MCF 10A (cell line): ENCODE results near the gene ZCCHC2. TPM values are rescaled to one million over a fixed set of nuclear protein-coding genes. Genes with fewer than 3 reads are reported as not detected.
A peak's percentile ranks its signal among the peaks of the same experiment; 100 is the strongest.

Experiments used
- BruUV-seq: library from RNA; stranded (reverse); fragments of 400-500 nt; replicated peaks from 2 replicates; lab custom pipeline; 2021; lab: Mats Ljungman, UMichigan
- CTCF ChIA-PET: fragments of 300-600 bp; sonication (Branson Sonifier 250); formaldehyde crosslinking; extraction: SDS; loops from one replicate; lab custom pipeline; 2021; ENCODE audit warnings: antibody characterized with exemption, inconsistent platforms; lab: Yijun Ruan, JAX
- POLR2A ChIA-PET: fragments of 300-600, 350-650 bp; sonication (Branson Sonifier 250); formaldehyde crosslinking; extraction: SDS; loops from one replicate; lab custom pipeline; 2020; ENCODE audit warnings: antibody characterized with exemption, inconsistent platforms; lab: Yijun Ruan, JAX
- DNase-seq: peaks from one replicate; pipeline ENCODE4 v3.0.0-alpha.2; 2018; ENCODE audit not compliant: unreplicated experiment
- H3K27ac Mint-ChIP-seq: one replicate; pipeline ENCODE4 v1.8.0; 2022; ENCODE audit warnings: mild to moderate bottlenecking, low read depth, mixed read lengths; ENCODE audit not compliant: unreplicated experiment
- H3K27me3 Mint-ChIP-seq: one replicate; pipeline ENCODE4 v1.8.0; 2022; ENCODE audit warnings: mixed read lengths; ENCODE audit not compliant: insufficient read depth, unreplicated experiment
- H3K36me3 Mint-ChIP-seq: one replicate; pipeline ENCODE4 v1.8.0; 2022; ENCODE audit warnings: mild to moderate bottlenecking, moderate library complexity, mixed read lengths; ENCODE audit not compliant: insufficient read depth, unreplicated experiment
- H3K4me1 Mint-ChIP-seq: one replicate; pipeline ENCODE4 v1.8.0; 2022; ENCODE audit warnings: mixed read lengths; ENCODE audit not compliant: insufficient read depth, unreplicated experiment
- H3K4me3 Mint-ChIP-seq: one replicate; pipeline ENCODE4 v1.8.0; 2022; ENCODE audit warnings: mild to moderate bottlenecking, moderate library complexity, mixed read lengths; ENCODE audit not compliant: unreplicated experiment
- H3K9me3 Mint-ChIP-seq: one replicate; pipeline ENCODE4 v1.8.0; 2022; ENCODE audit warnings: mixed read lengths; ENCODE audit not compliant: unreplicated experiment
- CTCF ChIP-seq: fragments of 200-600 bp; IDR thresholded peaks from one replicate; pipeline ENCODE4 v1.8.0; 2022; ENCODE audit warnings: antibody characterized with exemption, mild to moderate bottlenecking; ENCODE audit not compliant: unreplicated experiment
- intact Hi-C: fragments of 100-400 bp; cut with micrococcal nuclease; formaldehyde crosslinking; loops from 2 replicates; pipeline ENCODE4 v1.14.1; 2022
- total RNA-seq: library from RNA; stranded (reverse); gene quantifications from 2 replicates; pipeline ENCODE4 v1.2.3, GENCODE V29; 2022

The ZCCHC2 gene
- total RNA-seq, 1 experiment from 2014 or later: 14.6 TPM

- Mint-ChIP-seq H3K36me3 (no peaks in the 10 kb centered on the region), H3K27ac (peak overlapping the region; percentile 83), H3K9me3 (peaks cover 10% of the 10 kb centered on the region), H3K4me3 (no peak overlapping the region), H3K27me3 (no peaks in the 10 kb centered on the region), H3K4me1 (peaks cover 22% of the 10 kb centered on the region)
- intact Hi-C loops: loop anchor here (1.0 to 5.0 kb wide), 4 partner anchors 32 to 60 kb away; partner anchors contain the start of gene ZCCHC2
- ChIA-PET CTCF (interaction anchor here (0.7 to 1.3 kb wide), 2 partner anchors 28 to 586 kb away, joined by 3 read pairs; no protein-coding TSS in a partner anchor), POLR2A (interaction anchor here (2.3 to 3.8 kb wide), 2 partner anchors 37 to 47 kb away, joined by 8 to 11 read pairs; partner anchors contain the start of gene ZCCHC2)
- no peak for TF ChIP-seq CTCF
- DNase-seq: no peak
- BruUV-seq: no TSS peak
These were observed 37.9 kb upstream of the ZCCHC2 start for GRCh38 chr18:62484941-62485340.

GRCh38 chr18:62485684-62486083 is 37.1 kb upstream of the ZCCHC2 start:
- intact Hi-C loops: loop anchor here (1.0 to 5.0 kb wide), 4 partner anchors 33 to 60 kb away; partner anchors contain the start of gene ZCCHC2
- peak overlapping the region; percentile 56 for H3K4me3 Mint-ChIP-seq

GRCh38 chr18:62486290-62486964 is 36.4 kb upstream of the ZCCHC2 start:
- POLR2A ChIA-PET: interaction anchor here (0.6 to 2.5 kb wide), 17 partner anchors 12 to 232 kb away, joined by 3 to 25 read pairs (median 5); partner anchors contain the start of gene ZCCHC2
- H3K27me3 Mint-ChIP-seq: no peaks in the 10 kb centered on the region
- intact Hi-C loops: loop anchor here (5.0 kb wide), 1 partner anchor 36 kb away; the partner anchor contains the start of gene ZCCHC2
- BruUV-seq: no TSS peak
- H3K36me3 Mint-ChIP-seq: no peaks in the 10 kb centered on the region
- H3K9me3 Mint-ChIP-seq: peaks cover under 1% of the 10 kb centered on the region
- H3K4me1 Mint-ChIP-seq: peaks cover 22% of the 10 kb centered on the region
- DNase-seq: peak; percentile 96
- CTCF ChIA-PET: interaction anchor here (0.5 to 1.1 kb wide), 6 partner anchors 15 to 885 kb away, joined by 3 to 4 read pairs (median 3); no protein-coding TSS in a partner anchor
- no peak for TF ChIP-seq CTCF
- peak overlapping the region; percentile 56 for H3K4me3 Mint-ChIP-seq
- H3K27ac Mint-ChIP-seq: peak overlapping the region; percentile 83

More at GRCh38 chr18:62485684-62486083, 37.1 kb upstream of the ZCCHC2 start:
- DNase-seq: peak; percentile 97
- H3K4me1 Mint-ChIP-seq: peaks cover 22% of the 10 kb centered on the region
- peak overlapping the region; percentile 83 for H3K27ac Mint-ChIP-seq
- no peaks in the 10 kb centered on the region for H3K27me3 Mint-ChIP-seq
- CTCF ChIA-PET: interaction anchor here (1.0 kb wide), 1 partner anchor 48 kb away, joined by 4 read pairs; no protein-coding TSS in a partner anchor
- no TSS peak for BruUV-seq
- POLR2A ChIA-PET: interaction anchor here (0.8 to 2.5 kb wide), 13 partner anchors 19 to 159 kb away, joined by 3 to 25 read pairs (median 6); partner anchors contain the start of gene ZCCHC2
- peaks cover 8% of the 10 kb centered on the region for H3K9me3 Mint-ChIP-seq
- TF ChIP-seq CTCF: no peak
- no peaks in the 10 kb centered on the region for H3K36me3 Mint-ChIP-seq

- no peak for TF ChIP-seq CTCF
- CTCF ChIA-PET: interaction anchor here (0.5 to 1.1 kb wide), 4 partner anchors 14 to 165 kb away, joined by 3 to 4 read pairs (median 3); no protein-coding TSS in a partner anchor
- Mint-ChIP-seq H3K27me3 (no peaks in the 10 kb centered on the region), H3K36me3 (no peaks in the 10 kb centered on the region), H3K4me1 (peaks cover 29% of the 10 kb centered on the region), H3K4me3 (no peak overlapping the region), H3K27ac (no peak overlapping the region), H3K9me3 (no peaks in the 10 kb centered on the region)
- no TSS peak for BruUV-seq
- POLR2A ChIA-PET: interaction anchor here (1.1 to 3.2 kb wide), 11 partner anchors 19 to 61 kb away, joined by 3 to 25 read pairs (median 8); partner anchors contain the start of gene ZCCHC2
- DNase-seq: no peak
- intact Hi-C loops: loop anchor here (5.0 kb wide), 1 partner anchor 35 kb away; the partner anchor contains the start of gene ZCCHC2
These were observed 35.7 kb upstream of the ZCCHC2 start for GRCh38 chr18:62487161-62487560.
